Subcutaneous adipose tissue (tissue), 4 donors: Measurements from ENCODE around the gene HJURP. TPM values are rescaled to one million over a fixed set of nuclear protein-coding genes. Genes with fewer than 3 reads are reported as not detected.

Experiments used
- total RNA-seq, 4 donors: library from RNA; depleted of rRNA; stranded (reverse); fragments of >200 nt; gene quantifications; one replicate each; pipeline ENCODE4 v1.1.0, GENCODE V29; 2016
- TF ChIP-seq, protein P1 (sequence below): fragments of 450-650 bp; IDR thresholded peaks from one replicate; pipeline ENCODE4 v1.5.1; 2016; ENCODE audit warnings: low read depth, mild to moderate bottlenecking, control low read depth, antibody characterized with exemption, moderate library complexity

The HJURP gene
- total RNA-seq, 4 donors from 2014 or later: 1.9 to 2.0 TPM; not detected in 2

- TF ChIP-seq, protein P1, sequence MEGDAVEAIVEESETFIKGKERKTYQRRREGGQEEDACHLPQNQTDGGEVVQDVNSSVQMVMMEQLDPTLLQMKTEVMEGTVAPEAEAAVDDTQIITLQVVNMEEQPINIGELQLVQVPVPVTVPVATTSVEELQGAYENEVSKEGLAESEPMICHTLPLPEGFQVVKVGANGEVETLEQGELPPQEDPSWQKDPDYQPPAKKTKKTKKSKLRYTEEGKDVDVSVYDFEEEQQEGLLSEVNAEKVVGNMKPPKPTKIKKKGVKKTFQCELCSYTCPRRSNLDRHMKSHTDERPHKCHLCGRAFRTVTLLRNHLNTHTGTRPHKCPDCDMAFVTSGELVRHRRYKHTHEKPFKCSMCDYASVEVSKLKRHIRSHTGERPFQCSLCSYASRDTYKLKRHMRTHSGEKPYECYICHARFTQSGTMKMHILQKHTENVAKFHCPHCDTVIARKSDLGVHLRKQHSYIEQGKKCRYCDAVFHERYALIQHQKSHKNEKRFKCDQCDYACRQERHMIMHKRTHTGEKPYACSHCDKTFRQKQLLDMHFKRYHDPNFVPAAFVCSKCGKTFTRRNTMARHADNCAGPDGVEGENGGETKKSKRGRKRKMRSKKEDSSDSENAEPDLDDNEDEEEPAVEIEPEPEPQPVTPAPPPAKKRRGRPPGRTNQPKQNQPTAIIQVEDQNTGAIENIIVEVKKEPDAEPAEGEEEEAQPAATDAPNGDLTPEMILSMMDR: no peak
Measured at GRCh38 chr2:233816334-233816733, 38.0 kb downstream of the HJURP start.

- TF ChIP-seq, protein P1: no peak
Measured at GRCh38 chr2:233815861-233816260, 38.5 kb downstream of the HJURP start.

- TF ChIP-seq, protein P1: no peak
Measured at GRCh38 chr2:233814056-233814835, 40.1 kb downstream of the HJURP start.

DNA sequence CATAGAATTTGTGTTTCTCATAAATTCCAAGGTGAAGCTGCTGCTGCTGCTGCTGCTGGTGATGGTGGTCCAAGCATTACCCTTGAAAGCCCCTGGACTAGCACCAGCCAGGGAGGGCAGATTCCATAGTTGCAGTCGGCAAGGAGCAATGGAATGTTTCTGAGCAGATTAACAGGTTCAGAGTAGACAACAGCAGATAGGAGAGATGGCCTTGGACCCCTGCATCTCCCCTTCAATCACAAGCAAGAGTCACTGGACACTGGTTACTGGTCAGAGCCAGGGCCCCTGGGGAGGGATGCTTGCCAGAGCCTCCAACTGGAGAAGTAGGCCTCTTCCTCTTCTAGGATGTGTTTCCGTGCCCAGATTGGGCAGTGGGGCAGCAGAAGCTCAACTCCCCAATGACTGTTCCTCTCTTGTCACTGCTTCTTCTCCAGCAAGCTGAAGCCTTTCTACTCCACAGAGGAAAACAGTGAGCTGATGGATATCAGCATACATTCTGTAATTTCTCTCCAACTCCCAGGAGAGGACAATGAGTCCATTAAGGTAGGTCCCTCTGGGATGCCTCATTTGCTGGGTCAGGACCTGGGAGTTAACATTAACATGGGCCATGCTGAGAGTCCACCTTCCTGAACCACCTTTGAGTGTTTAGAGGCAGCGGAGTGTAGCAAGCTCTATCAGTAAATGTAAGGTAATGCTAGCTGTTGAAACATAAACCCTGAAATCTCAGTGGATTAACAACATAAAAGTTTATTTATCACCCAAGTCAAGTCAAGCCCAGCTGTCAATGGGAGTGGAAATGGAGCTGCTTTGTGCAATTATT lies 40.9 kb downstream of the HJURP start:
- TF ChIP-seq, protein P1: no peak

DNA sequence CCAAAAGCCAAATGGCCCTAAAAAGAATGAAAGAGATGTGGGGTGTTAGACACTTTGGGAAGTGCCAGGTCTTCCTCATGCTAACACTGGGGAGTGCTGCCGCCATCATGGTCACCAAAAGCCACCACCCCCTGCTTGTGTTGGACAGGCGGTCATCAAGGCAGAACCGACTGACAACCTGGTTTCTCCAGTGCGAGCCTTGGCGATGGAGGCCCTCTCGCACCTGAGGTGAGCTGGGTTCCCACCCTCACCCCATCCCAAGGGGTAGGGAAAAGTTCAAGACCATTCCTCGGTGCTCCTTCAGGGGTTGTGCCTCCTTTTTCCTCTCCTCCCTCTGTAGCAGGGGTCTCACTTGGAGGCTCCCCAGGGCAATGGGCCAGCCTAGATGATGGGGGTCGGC lies 42.6 kb downstream of the HJURP start:
- TF ChIP-seq, protein P1: no peak

- TF ChIP-seq, protein P1: no peak
Measured at GRCh38 chr2:233811087-233811486, 43.2 kb downstream of the HJURP start.

DNA sequence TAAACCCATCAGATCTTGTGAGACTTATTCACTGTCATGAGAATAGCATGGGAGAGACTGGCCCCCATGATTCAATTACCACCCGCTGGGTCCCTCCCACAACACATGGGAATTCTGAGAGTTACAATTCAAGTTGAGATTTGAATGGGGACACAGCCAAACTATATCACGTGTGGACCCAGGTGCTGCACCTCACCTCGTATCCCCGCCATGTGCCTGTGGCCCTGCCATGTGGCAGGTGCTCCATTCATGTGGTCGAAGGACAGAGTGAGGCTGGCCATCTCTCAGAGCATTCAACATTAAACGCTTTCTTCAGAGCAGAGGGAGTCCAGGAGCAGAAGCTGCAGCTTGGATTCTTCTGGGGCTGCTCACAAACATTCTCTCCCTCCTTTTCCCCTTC lies 44.0 kb downstream of the HJURP start:
- TF ChIP-seq, protein P1: no peak
